WTC11 (cell line): Measurements from ENCODE around the gene CTNNA1. TPM values are rescaled to one million over a fixed set of nuclear protein-coding genes. Genes with fewer than 3 reads are reported as not detected.

Experiments
- ATAC-seq: fragments of 200-7000 bp; cut with Tn5 transposase; 2 replicates; pipeline ENCODE4 v1.10.0; 2021; ENCODE audit warnings: mild to moderate bottlenecking, moderate library complexity
- CTCF ChIA-PET: fragments of 300-600 bp; sonication (Branson Sonifier 250); formaldehyde crosslinking; loops from one replicate; lab custom pipeline; 2021; ENCODE audit warnings: antibody characterized with exemption; lab: Charles Lee
- POLR2A ChIA-PET: fragments of 350-600 bp; sonication (Branson Sonifier 250); formaldehyde crosslinking; loops from one replicate; lab custom pipeline; 2021; ENCODE audit warnings: antibody characterized with exemption; lab: Charles Lee
- DNase-seq: peaks from one replicate; pipeline ENCODE4 v3.0.0; 2021; ENCODE audit warnings: low spot score
- H3K27ac Mint-ChIP-seq: 2 replicates; pipeline ENCODE4 v1.8.0; 2021; ENCODE audit warnings: mixed read lengths
- H3K27me3 Mint-ChIP-seq: 2 replicates; pipeline ENCODE4 v1.8.0; 2021; ENCODE audit warnings: low read depth, mild to moderate bottlenecking, moderate library complexity, mixed read lengths
- H3K36me3 Mint-ChIP-seq: 2 replicates; pipeline ENCODE4 v1.8.0; 2021; ENCODE audit warnings: mixed read lengths
- H3K4me1 Mint-ChIP-seq: 2 replicates; pipeline ENCODE4 v1.8.0; 2022; ENCODE audit warnings: mixed read lengths
- H3K4me3 Mint-ChIP-seq: 2 replicates; pipeline ENCODE4 v1.8.0; 2021; ENCODE audit warnings: mild to moderate bottlenecking, moderate library complexity, mixed read lengths
- H3K9me3 Mint-ChIP-seq: 2 replicates; pipeline ENCODE4 v1.8.0; 2021; ENCODE audit warnings: mixed read lengths
- ATF3 ChIP-seq: sonication (generic); formaldehyde crosslinking; conservative IDR thresholded peaks from 2 replicates; pipeline ENCODE4 v1.8.1; 2022; ENCODE audit warnings: mild to moderate bottlenecking, missing genetic modification reagents
- E2F1 ChIP-seq: sonication (generic); formaldehyde crosslinking; IDR thresholded peaks from 2 replicates; pipeline ENCODE4 v1.8.0; 2022; ENCODE audit warnings: mild to moderate bottlenecking, missing genetic modification reagents
- E2F5 ChIP-seq: sonication (generic); formaldehyde crosslinking; IDR thresholded peaks from 2 replicates; pipeline ENCODE4 v1.8.1; 2022; ENCODE audit warnings: mild to moderate bottlenecking, moderate library complexity, missing genetic modification reagents
- ESRRA ChIP-seq: sonication (generic); formaldehyde crosslinking; IDR thresholded peaks from 2 replicates; pipeline ENCODE4 v1.8.1; 2022; ENCODE audit warnings: mild to moderate bottlenecking, missing genetic modification reagents, borderline replicate concordance
- ETV6 ChIP-seq: sonication (generic); formaldehyde crosslinking; IDR thresholded peaks from 2 replicates; pipeline ENCODE4 v1.8.1; 2022; ENCODE audit warnings: mild to moderate bottlenecking, missing genetic modification reagents
- GABPB1 ChIP-seq: sonication (generic); formaldehyde crosslinking; IDR thresholded peaks from 2 replicates; pipeline ENCODE4 v1.8.1; 2023; ENCODE audit warnings: mild to moderate bottlenecking, missing genetic modification reagents
- GRHL2 ChIP-seq: fragments of 250-450 bp; sonication (Bioruptor Pico); IDR thresholded peaks from 2 replicates; pipeline ENCODE4 v1.8.0; 2022; ENCODE audit warnings: mild to moderate bottlenecking, moderate library complexity; ENCODE audit not compliant: insufficient replicate concordance, severe bottlenecking
- HMGXB4 ChIP-seq: sonication (generic); formaldehyde crosslinking; IDR thresholded peaks from 2 replicates; pipeline ENCODE4 v1.8.1; 2023; ENCODE audit warnings: mild to moderate bottlenecking, moderate library complexity, missing genetic modification reagents
- JAZF1 ChIP-seq: fragments of 250-450 bp; sonication (Bioruptor Pico); IDR thresholded peaks from 2 replicates; pipeline ENCODE4 v1.9.0; 2021; ENCODE audit warnings: moderate library complexity, mild to moderate bottlenecking, inconsistent platforms
- JUN ChIP-seq: sonication (generic); formaldehyde crosslinking; IDR thresholded peaks from 2 replicates; pipeline ENCODE4 v1.8.0; 2023; ENCODE audit warnings: mild to moderate bottlenecking, missing genetic modification reagents
- MXD4 ChIP-seq: fragments of 250-450 bp; sonication (Bioruptor Pico); IDR thresholded peaks from 2 replicates; pipeline ENCODE4 v1.8.0; 2021; ENCODE audit warnings: mild to moderate bottlenecking, moderate library complexity, borderline replicate concordance
- NR2C2 ChIP-seq: sonication (generic); formaldehyde crosslinking; IDR thresholded peaks from 2 replicates; pipeline ENCODE4 v1.8.0; 2022; ENCODE audit warnings: mild to moderate bottlenecking, missing genetic modification reagents
- RORB ChIP-seq: fragments of 250-450 bp; sonication (Bioruptor Pico); IDR thresholded peaks from 2 replicates; pipeline ENCODE4 v1.9.0; 2021; ENCODE audit warnings: mild to moderate bottlenecking
- SMAD4 ChIP-seq: sonication (generic); formaldehyde crosslinking; IDR thresholded peaks from 2 replicates; pipeline ENCODE4 v1.8.0; 2022; ENCODE audit warnings: mild to moderate bottlenecking, missing genetic modification reagents
- TEAD1 ChIP-seq: sonication (generic); formaldehyde crosslinking; IDR thresholded peaks from 2 replicates; pipeline ENCODE4 v1.8.0; 2022; ENCODE audit warnings: mild to moderate bottlenecking, missing genetic modification reagents
- TEAD4 ChIP-seq: sonication (generic); formaldehyde crosslinking; IDR thresholded peaks from 2 replicates; pipeline ENCODE4 v1.8.0; 2022; ENCODE audit warnings: mild to moderate bottlenecking, missing genetic modification reagents
- TP53 ChIP-seq: sonication (generic); formaldehyde crosslinking; IDR thresholded peaks from 2 replicates; pipeline ENCODE4 v1.8.1; 2023; ENCODE audit warnings: mild to moderate bottlenecking, missing genetic modification reagents
- ZNF219 ChIP-seq: sonication (generic); formaldehyde crosslinking; IDR thresholded peaks from 2 replicates; pipeline ENCODE4 v1.8.0; 2023; ENCODE audit warnings: missing genetic modification reagents, mild to moderate bottlenecking, borderline replicate concordance
- ZNF232 ChIP-seq: sonication (generic); formaldehyde crosslinking; IDR thresholded peaks from 2 replicates; pipeline ENCODE4 v1.8.0; 2022; ENCODE audit warnings: mild to moderate bottlenecking, missing genetic modification reagents
- ZNF423 ChIP-seq: fragments of 250-450 bp; sonication (Bioruptor Pico); IDR thresholded peaks from 2 replicates; pipeline ENCODE4 v2.1.2; 2022; ENCODE audit warnings: mild to moderate bottlenecking, moderate library complexity
- ZNF425 ChIP-seq: fragments of 250-450 bp; sonication (Bioruptor Pico); conservative IDR thresholded peaks from 2 replicates; pipeline ENCODE4 v1.9.0; 2021; ENCODE audit warnings: mild to moderate bottlenecking
- ZNF512 ChIP-seq: sonication (generic); formaldehyde crosslinking; IDR thresholded peaks from 2 replicates; pipeline ENCODE4 v1.8.1; 2022; ENCODE audit warnings: missing genetic modification reagents, borderline replicate concordance
- total RNA-seq: library from RNA; stranded (reverse); gene quantifications from 3 replicates; pipeline ENCODE4 v1.2.3, GENCODE V29; 2021
- TF ChIP-seq, protein P1 (sequence below): sonication (generic); formaldehyde crosslinking; IDR thresholded peaks from 2 replicates; pipeline ENCODE4 v1.8.0; 2022; ENCODE audit warnings: mild to moderate bottlenecking, missing genetic modification reagents
- TF ChIP-seq, protein P2 (sequence below): sonication (generic); formaldehyde crosslinking; IDR thresholded peaks from 2 replicates; pipeline ENCODE4 v1.8.1; 2023; ENCODE audit warnings: mild to moderate bottlenecking, missing genetic modification reagents

The CTNNA1 gene
- total RNA-seq, 1 experiment from 2014 or later: 309 TPM

GRCh38 chr5:138850865-138851435 lies 97.7 kb downstream of the CTNNA1 start:
- no peak for DNase-seq
- Mint-ChIP-seq H3K27me3 (no peaks in the 10 kb centered on the region), H3K36me3 (no peaks in the 10 kb centered on the region), H3K9me3 (no peaks in the 10 kb centered on the region), H3K27ac (peak overlapping the region; percentile 52; the same call in 1 of the 2 replicates), H3K4me3 (no peak overlapping the region), H3K4me1 (peaks cover 66% of the 10 kb centered on the region)
- ChIA-PET POLR2A (no interaction called here), CTCF (no interaction called here)
- ATAC-seq: no peak
- TF ChIP-seq ZNF232 (CRISPR knock-in tag) (no peak), TEAD1 (CRISPR knock-in tag) (no peak), E2F1 (no peak), JAZF1 (CRISPR knock-in tag) (no peak), ZNF423 (CRISPR knock-in tag) (no peak), JUN (no peak), NR2C2 (CRISPR knock-in tag) (no peak), TEAD4 (no peak), ETV6 (no peak), GABPB1 (CRISPR knock-in tag) (no peak), GRHL2 (CRISPR knock-in tag) (no peak), HMGXB4 (CRISPR knock-in tag) (no peak), ZNF512 (CRISPR knock-in tag) (no peak), ESRRA (CRISPR knock-in tag) (no peak), MXD4 (CRISPR knock-in tag) (no peak), SMAD4 (CRISPR knock-in tag) (no peak), ZNF425 (no peak)
- TF ChIP-seq, protein P1, sequence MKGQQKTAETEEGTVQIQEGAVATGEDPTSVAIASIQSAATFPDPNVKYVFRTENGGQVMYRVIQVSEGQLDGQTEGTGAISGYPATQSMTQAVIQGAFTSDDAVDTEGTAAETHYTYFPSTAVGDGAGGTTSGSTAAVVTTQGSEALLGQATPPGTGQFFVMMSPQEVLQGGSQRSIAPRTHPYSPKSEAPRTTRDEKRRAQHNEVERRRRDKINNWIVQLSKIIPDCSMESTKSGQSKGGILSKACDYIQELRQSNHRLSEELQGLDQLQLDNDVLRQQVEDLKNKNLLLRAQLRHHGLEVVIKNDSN (CRISPR knock-in tag): no peak

DNA sequence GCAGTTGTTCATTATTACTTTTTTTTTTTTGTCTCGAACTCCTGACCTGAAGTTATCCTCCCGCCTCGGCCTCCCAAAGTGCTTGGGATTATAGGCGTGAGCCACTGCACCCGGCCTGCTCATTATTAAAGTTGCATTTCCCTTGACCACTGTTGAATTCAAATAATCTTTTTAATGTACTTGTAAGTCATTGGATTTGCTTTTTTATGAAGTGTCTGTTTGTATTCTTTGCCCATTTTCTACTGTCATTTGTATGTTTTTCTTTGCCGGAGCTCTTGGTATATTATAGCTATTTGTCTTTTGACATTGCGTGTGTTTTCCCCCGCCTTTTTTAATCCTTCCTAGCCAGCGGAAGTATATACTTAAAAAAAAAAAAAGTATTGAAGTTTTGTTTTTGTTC lies 99.9 kb downstream of the CTNNA1 start:
- ChIA-PET CTCF (no interaction called here), POLR2A (no interaction called here)
- Mint-ChIP-seq H3K4me3 (no peak overlapping the region), H3K27me3 (no peaks in the 10 kb centered on the region), H3K27ac (peak overlapping the region; percentile 63; the same call in 1 of the 2 replicates), H3K9me3 (no peaks in the 10 kb centered on the region), H3K4me1 (peaks cover 50% of the 10 kb centered on the region), H3K36me3 (peaks cover 2% of the 10 kb centered on the region; the same call in 1 of the 2 replicates)
- DNase-seq (no peak), ATAC-seq (no peak)
- TF ChIP-seq TP53 (CRISPR knock-in tag) (no peak), E2F5 (CRISPR knock-in tag) (no peak), ZNF219 (no peak), RORB (no peak), ATF3 (CRISPR knock-in tag) (no peak)
- TF ChIP-seq, protein P2, sequence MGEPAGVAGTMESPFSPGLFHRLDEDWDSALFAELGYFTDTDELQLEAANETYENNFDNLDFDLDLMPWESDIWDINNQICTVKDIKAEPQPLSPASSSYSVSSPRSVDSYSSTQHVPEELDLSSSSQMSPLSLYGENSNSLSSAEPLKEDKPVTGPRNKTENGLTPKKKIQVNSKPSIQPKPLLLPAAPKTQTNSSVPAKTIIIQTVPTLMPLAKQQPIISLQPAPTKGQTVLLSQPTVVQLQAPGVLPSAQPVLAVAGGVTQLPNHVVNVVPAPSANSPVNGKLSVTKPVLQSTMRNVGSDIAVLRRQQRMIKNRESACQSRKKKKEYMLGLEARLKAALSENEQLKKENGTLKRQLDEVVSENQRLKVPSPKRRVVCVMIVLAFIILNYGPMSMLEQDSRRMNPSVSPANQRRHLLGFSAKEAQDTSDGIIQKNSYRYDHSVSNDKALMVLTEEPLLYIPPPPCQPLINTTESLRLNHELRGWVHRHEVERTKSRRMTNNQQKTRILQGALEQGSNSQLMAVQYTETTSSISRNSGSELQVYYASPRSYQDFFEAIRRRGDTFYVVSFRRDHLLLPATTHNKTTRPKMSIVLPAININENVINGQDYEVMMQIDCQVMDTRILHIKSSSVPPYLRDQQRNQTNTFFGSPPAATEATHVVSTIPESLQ: no peak
